Measurements from ENCODE around the gene DGLUCY. TPM values are rescaled to one million over a fixed set of nuclear protein-coding genes. Genes with fewer than 3 reads are reported as not detected.

The DGLUCY gene
- polyA plus RNA-seq, 3 donors = 54.9 to 88.4 (median 66.0) TPM

- Histone ChIP-seq H3K36me3 (replicated peaks in 1 of 2; ENCODE audit: control insufficient read depth in 1 of 2, insufficient read depth in 2 of 2, low read length in 2 of 2) (no peaks in the 10 kb centered on the region), H4K20me1 (ENCODE audit: insufficient read depth, low read length) (no peaks in the 10 kb centered on the region), H3K4me2 (replicated peaks; ENCODE audit: extremely low read depth, low read length, poor library complexity, severe bottlenecking) (no peak overlapping the region), H3K4me1 (ENCODE audit: control insufficient read depth in 1 of 2, insufficient read depth in 2 of 2, low read length in 2 of 2) (peaks cover 15 to 16% of the 10 kb centered on the region in 2 donors), H3K4me3 (replicated peaks in 1 of 3; ENCODE audit: low read depth in 2 of 3, low read length in 3 of 3) (no peak overlapping the region), H3K79me2 (ENCODE audit: insufficient read depth, low read length) (no peaks in the 10 kb centered on the region), H3K9ac (ENCODE audit: insufficient read depth, low read length, poor library complexity, severe bottlenecking) (no peak overlapping the region), H2AFZ (ENCODE audit: insufficient read depth, low read depth, low read length, poor library complexity, severe bottlenecking) (no peak overlapping the region), H3K9me3 (replicated peaks in 1 of 2; ENCODE audit: control insufficient read depth in 1 of 2, insufficient read depth in 1 of 2, low read length in 2 of 2) (peaks cover 0 to 2% of the 10 kb centered on the region in 2 donors), H3K27me3 (ENCODE audit: control insufficient read depth in 2 of 2, insufficient read depth in 2 of 2, low read length in 2 of 2) (no peaks in the 10 kb centered on the region), H3K27ac (ENCODE audit: low read depth in 1 of 2, low read length in 2 of 2) (no peak overlapping the region)
- no CpG with 5 or more reads among the region's 1 CpG for WGBS (ENCODE audit: insufficient coverage)
- Mint-ChIP-seq H3K4me3 (no peak overlapping the region), H3K27ac (no peak overlapping the region), H3K9me3 (peaks cover 0 to 7% (median 3%) of the 10 kb centered on the region in 7 donors), H3K36me3 (no peaks in the 10 kb centered on the region), H3K27me3 (ENCODE audit: low read depth in 3 of 3) (peaks cover 0 to 3% (median 0%) of the 10 kb centered on the region in 3 donors), H3K4me1 (peaks cover 26% of the 10 kb centered on the region)
- intact Hi-C loops (cut with micrococcal nuclease) = loop anchor here in 1 of 2 donors (10.0 kb wide), 2 partner anchors 52 to 1112 kb away; partner anchors contain the start of genes EFCAB11 and TDP1
- DNase-seq = no peak
- TF ChIP-seq, protein P1, sequence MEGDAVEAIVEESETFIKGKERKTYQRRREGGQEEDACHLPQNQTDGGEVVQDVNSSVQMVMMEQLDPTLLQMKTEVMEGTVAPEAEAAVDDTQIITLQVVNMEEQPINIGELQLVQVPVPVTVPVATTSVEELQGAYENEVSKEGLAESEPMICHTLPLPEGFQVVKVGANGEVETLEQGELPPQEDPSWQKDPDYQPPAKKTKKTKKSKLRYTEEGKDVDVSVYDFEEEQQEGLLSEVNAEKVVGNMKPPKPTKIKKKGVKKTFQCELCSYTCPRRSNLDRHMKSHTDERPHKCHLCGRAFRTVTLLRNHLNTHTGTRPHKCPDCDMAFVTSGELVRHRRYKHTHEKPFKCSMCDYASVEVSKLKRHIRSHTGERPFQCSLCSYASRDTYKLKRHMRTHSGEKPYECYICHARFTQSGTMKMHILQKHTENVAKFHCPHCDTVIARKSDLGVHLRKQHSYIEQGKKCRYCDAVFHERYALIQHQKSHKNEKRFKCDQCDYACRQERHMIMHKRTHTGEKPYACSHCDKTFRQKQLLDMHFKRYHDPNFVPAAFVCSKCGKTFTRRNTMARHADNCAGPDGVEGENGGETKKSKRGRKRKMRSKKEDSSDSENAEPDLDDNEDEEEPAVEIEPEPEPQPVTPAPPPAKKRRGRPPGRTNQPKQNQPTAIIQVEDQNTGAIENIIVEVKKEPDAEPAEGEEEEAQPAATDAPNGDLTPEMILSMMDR (IDR thresholded peaks at IDR 0.05) = no peak
These were observed 46.7 kb upstream of the DGLUCY start for GRCh38 chr14:91067186-91067585.

DNA sequence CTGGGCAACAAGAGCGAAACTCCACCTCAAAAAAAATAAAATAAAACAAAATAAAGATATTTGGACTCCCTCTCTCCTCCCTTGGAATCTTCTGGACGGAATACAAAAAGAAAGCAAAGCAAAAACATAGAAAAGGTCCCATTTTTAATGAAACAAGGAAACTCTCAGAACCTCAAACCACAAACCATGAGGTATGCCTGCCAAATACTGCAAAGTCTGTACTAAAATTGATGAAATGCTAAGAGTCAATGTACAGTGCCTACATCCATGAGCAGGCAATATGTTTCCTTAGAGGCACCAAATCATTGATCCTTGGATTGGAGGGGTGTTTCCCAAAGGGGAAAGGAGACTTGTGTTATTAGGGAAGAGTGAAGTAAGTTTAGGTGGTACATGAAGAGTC lies 45.2 kb upstream of the DGLUCY start:
- H3K79me2 ChIP-seq (ENCODE audit: insufficient read depth, low read length) = no peaks in the 10 kb centered on the region
- H3K9ac ChIP-seq (ENCODE audit: insufficient read depth, low read length, poor library complexity, severe bottlenecking) = no peak overlapping the region
- Mint-ChIP-seq H3K4me3 (no peak overlapping the region), H3K27me3 (ENCODE audit: low read depth in 3 of 3) (peaks cover 0 to 3% (median 3%) of the 10 kb centered on the region in 3 donors), H3K27ac (no peak overlapping the region), H3K36me3 (no peaks in the 10 kb centered on the region), H3K9me3 (peaks cover 0 to 7% (median 3%) of the 10 kb centered on the region in 7 donors), H3K4me1 (peaks cover 16% of the 10 kb centered on the region)
- TF ChIP-seq, protein P1 (IDR thresholded peaks at IDR 0.05) = no peak
- WGBS (ENCODE audit: insufficient coverage) = no CpG with 5 or more reads among the region's 2 CpGs
- no peaks in the 10 kb centered on the region for H3K36me3 ChIP-seq (replicated peaks in 1 of 2; ENCODE audit: control insufficient read depth in 1 of 2, insufficient read depth in 2 of 2, low read length in 2 of 2)
- H2AFZ ChIP-seq (ENCODE audit: insufficient read depth, low read depth, low read length, poor library complexity, severe bottlenecking) = no peak overlapping the region
- H3K4me2 ChIP-seq (replicated peaks; ENCODE audit: extremely low read depth, low read length, poor library complexity, severe bottlenecking) = no peak overlapping the region
- no peak for DNase-seq
- peaks cover 3 to 5% of the 10 kb centered on the region in 2 donors for H3K4me1 ChIP-seq (ENCODE audit: control insufficient read depth in 1 of 2, insufficient read depth in 2 of 2, low read length in 2 of 2)
- H3K9me3 ChIP-seq (replicated peaks in 1 of 2; ENCODE audit: control insufficient read depth in 1 of 2, insufficient read depth in 1 of 2, low read length in 2 of 2) = peaks cover 0 to 2% of the 10 kb centered on the region in 2 donors
- H3K4me3 ChIP-seq (replicated peaks in 1 of 3; ENCODE audit: low read depth in 2 of 3, low read length in 3 of 3) = no peak overlapping the region
- intact Hi-C loops (cut with micrococcal nuclease) = loop anchor here in 1 of 2 donors (10.0 kb wide), 2 partner anchors 54 to 1114 kb away; partner anchors contain the start of genes EFCAB11 and TDP1
- no peaks in the 10 kb centered on the region for H4K20me1 ChIP-seq (ENCODE audit: insufficient read depth, low read length)
- H3K27me3 ChIP-seq (ENCODE audit: control insufficient read depth in 2 of 2, insufficient read depth in 2 of 2, low read length in 2 of 2) = no peaks in the 10 kb centered on the region
- H3K27ac ChIP-seq (ENCODE audit: low read depth in 1 of 2, low read length in 2 of 2) = no peak overlapping the region
